Activated CD8-positive, alpha-beta memory T cell treated with anti-CD3 and anti-CD28 coated beads for 1 hour (primary cell): ENCODE results near the gene ATP6V0A1.
"Not testable (repeated sequence)": the region's sequence is repeated elsewhere in the genome, so short reads cannot be mapped to it uniquely, and the experiment has no call there.

ENCODE experiments used
- DNase-seq, 2 donors: peaks; one replicate each; pipeline ENCODE4 v3.0.0-alpha.2; 2020; ENCODE audit warnings: low read depth in 1 of 2; ENCODE audit errors: extremely low read depth in 1 of 2

Gene ATP6V0A1

DNA sequence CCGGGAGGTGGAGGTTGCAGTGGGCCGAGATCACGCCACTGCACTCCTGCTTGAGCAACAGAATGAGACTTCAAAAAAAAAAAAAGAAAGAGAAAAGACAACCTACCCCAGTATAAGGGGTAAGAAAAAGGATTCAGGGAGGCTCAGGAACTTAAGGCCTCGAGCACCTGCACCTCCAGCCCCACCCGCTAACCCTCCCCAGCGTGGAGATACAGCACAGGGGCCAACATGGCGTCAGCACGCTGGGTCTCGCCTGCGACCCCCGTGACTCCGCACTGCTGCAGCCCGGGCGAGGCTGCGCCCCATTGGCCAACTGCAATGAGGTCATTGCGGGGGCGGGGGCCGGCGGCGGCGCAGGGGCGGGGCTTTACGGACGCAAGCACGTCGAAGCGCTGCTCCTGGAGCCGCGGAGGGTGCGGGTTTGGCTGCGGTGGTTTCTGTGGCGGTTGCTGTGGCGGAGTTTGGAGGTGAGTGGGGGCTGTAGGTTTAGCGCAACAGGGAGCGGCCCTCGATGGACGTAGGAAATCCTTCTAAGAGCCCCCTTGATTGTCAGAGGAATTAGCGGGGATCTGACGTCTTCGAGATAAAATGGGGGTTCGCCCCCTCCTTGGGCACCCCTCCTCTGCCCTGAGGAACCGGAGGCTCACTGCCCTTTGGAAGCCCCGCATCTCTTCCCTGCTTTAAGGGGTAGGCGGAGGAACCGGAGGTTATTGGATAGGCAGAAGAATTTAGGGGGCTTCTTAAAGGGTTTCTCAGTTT lies at the start of gene ATP6V0A1:
Gene ATP6V0A1, plus strand, starts transcription at position 382 of the 759 bp plus-strand sequence. CDS start 2,017 bp downstream, outside the sequence.
- DNase-seq, result peak; percentile 50 to 79

DNA sequence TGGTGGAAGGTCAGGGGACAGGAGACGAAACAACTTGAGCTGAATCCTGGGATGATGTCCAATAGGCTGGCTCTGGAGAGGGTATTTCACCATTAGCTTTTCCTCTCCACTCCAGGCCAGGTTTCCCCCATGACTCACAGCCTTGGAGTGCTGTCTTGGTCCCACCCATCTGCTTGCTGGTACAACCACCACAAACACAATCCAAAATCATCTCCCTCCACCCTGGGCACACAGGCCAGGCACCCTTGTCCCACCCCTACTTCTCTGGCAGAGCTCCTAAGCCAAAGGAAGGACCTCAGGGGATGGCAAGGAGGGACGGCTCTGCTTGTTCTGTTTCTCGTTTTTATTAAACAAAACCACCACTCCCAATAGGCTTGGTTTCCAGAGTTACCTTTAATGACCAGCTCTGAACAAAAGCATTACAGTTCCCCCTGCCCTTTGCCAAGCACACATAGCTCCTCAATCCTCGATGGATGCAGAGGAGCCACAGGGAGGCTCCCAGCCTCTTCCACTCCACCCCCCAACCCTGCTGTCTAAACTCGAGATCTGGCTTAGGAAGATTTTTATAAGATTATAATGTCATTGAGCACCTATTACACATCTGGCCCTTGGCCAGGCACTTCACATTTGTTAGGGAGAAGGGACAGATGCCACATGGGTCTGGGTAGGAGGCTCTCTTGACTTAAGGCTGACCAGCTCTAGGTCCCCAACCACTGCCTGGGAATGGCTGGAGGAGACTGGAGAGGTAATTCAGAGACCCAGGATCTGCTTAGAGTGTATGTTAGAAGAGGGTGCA lies 49.0 kb upstream of the ATP6V0A1 start:
- DNase-seq, result no peak

DNA sequence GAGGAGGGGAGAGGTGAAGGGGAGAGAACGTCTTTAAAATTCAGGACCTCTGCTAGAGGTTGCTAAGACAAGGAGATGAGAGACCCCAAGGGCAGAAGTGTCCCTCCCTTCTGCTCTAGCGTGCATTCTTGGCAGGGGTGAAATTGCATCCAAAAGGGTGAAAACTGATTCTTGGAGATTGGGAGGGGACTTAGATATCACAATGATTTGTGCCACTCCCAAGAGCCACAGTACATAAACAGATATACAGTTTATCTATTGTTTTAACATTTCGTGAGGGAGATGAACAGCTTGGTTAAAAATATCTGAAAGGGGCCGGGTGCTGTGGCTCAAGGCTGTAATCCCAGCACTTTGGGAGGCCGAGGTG lies 48.4 kb upstream of the ATP6V0A1 start:
- DNase-seq, result no peak

DNA sequence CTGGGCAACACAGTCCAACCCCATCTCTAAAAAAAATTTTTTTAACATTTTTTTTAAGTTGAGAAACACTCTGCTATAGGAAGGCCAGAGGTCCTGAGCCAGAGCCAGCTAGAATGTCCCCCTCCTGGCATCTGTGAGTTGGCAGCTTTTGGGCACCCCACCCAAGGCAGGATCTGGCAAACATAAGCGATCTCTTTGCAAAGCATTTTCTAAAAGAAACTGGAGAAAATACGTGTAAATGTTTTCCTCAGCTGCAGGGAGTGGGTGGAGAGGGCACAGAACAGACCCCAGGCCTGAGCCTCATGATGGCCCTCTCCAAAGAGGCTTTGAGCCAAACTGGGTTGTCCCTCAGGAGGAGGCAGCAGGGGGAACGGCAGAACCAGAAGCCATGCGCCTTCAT lies 47.3 kb upstream of the ATP6V0A1 start:
- no peak for DNase-seq

DNA sequence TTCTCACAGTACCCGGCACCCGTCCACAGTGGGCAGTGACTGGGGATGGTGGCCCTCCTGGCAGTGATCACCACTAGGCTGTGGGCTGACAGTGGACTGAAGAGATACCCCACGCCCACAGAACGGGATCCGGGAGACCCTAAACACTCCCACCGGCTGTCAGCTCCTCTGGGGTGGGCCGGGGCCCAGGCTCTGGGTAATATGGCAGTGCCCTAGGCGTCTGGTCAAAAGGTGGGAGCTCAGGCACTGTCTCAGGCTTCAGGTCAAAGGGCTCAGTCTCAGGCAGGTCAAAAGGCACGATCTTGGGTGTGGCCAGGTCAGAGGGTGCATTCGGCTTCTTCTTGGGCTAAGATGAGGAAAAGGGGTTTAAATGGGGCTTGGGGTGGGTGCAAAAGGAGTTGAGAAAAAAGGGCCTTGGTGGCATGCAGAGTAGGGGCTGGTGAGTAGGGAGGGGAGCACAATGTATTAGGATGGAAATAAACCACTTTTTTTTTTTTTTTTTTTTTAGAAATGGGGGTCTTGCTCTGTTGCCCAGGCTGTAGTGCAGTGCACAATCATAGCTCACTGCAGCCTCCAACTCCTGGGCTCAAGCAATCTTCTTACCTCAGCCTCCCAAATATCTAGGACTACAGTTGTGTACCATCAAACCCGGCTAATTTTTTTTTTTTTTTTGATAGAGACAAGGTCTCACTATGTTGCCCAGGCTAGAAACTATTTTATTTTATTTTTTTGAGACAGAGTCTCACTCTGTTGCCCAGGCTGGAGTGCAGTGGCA lies 46.6 kb upstream of the ATP6V0A1 start:
- no peak for DNase-seq

DNA sequence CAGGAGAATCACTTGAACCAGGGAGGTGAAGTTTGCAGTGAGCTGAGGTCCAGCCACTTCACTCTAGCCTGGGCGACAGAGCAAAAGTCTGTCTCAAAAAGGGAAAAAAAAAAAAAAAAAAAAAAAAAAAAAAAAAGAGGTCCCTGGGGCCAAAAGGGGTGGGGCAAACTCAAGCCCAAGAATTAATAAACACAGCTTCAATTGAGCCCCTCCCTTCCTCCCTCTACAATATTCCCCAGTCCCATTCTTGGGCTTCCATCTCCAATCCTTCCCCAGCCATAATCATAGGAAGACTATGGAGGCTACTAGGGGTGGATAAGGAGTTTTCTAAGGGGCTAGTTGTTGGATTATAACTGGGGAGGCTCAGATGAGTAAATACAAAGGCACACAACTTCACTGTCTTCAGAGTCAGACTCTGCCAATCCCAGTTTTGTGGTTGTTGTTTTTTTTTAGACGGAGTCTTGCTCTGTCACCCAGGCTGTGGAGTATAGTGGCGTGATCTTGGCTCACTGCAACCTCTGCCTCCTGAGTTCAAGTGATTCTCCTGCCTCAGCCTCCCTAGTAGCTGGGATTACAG lies 45.1 kb upstream of the ATP6V0A1 start:
- no peak for DNase-seq

DNA sequence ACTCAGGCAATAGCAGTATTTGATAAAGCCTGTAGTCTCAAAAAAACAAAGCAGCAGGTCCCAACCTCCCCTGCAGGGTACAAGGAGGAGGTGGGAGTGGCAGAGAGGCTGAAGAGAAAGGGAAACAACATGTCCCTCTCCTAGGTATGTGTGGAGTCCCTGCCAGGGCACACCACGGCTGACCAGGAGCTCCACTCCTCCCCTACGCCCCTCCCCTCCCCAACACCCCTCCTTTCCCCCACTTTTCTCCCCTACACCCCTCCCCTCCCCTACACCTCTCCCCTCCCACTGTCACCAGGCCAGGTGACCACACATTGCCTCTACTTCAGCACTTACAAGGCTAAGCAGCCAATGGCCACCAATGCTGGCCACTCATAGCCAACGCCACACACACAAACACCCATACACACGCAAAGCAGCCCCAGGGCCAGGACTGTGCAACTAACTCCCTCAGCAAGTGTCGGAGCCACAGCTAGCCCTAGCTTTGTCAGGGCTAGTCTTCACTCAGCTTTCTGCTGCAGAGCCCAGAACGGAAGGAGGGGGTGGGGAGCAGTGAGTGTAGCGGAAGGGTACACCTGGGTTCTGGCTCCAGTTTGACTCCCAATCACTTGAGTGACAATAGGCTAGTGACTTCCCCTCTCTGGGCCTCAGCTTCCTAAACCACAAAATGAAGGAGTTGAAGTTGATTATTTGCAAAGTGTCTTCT lies 43.8 kb upstream of the ATP6V0A1 start:
- no peak for DNase-seq

DNA sequence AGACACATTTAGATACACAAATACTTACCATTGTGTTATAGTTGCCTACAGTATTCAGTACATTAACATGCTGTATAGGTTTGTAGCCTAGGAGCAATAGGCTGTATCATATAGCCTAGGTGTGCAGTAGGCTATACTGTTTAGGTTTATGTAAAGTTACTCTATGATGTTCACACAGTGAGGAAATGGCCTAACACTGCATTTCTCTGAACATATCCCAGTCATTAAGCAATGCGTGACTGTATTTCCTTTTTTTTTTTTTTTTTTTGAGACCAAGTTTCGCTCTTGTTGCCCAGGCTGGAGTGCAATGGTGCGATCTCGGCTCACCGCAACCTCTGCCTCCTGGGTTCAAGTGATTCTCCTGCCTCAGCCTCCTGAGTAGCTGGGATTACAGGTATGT lies 40.7 kb upstream of the ATP6V0A1 start:
- not testable (repeated sequence) for DNase-seq

DNA sequence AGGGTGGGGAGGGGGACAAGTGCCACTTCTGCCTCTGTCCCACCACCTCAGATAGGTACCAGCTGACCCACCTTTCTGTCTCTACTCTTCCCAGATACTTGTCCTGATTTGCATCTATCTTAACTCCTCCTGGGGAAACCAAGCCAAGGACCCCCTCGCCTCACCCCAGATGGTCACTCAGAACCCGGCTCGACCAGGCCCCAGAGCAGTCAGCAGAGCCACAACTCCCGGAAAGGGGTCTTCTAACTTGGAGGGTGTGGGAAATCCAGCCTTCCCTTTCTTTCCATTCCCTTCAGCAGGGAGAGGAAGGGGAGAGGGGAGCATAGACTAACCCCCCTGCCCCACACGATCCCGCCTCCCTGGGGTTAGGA lies 37.6 kb upstream of the ATP6V0A1 start:
- DNase-seq, result no peak

DNA sequence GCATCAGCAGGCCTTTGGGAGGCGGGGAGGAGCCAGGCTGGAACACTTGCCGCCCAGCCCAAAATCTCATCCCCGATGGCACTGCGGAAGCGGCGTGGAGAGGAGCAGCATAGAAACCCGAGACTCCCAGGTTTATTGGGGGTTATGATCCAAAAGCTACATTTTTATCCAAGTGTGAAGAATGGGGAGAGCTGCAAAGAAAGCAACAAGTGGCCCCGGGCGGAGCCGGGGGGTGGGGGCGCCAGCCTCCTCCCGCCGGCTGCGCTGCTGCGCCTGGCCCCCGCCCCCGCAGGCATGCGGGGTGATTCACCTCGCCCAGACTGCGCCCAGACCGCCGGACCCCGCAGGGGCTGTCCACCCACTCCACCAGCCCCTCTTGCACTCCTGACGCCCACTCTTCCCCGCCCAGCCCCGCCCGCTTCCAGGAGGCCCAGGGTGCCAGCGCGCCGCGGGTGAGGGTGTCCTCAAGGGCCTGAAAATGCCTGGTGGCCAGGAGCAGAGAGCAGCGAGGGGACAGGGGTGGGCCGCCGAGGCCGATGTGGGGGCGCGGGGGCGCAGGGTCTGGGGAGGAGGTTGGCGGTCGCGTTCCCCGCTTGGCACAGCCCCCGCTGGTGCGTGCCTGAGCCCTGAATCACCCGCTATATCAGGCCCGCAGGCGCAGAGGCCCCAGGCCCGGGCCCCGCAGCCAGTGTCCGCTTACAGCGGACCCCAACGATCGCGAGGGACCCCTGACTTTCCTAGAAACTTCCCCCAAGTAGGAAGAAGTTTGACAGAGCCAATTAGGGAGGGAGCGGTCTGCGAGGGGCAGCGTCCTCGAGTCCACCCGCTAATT lies 37.0 kb upstream of the ATP6V0A1 start:
- DNase-seq, result no peak

DNA sequence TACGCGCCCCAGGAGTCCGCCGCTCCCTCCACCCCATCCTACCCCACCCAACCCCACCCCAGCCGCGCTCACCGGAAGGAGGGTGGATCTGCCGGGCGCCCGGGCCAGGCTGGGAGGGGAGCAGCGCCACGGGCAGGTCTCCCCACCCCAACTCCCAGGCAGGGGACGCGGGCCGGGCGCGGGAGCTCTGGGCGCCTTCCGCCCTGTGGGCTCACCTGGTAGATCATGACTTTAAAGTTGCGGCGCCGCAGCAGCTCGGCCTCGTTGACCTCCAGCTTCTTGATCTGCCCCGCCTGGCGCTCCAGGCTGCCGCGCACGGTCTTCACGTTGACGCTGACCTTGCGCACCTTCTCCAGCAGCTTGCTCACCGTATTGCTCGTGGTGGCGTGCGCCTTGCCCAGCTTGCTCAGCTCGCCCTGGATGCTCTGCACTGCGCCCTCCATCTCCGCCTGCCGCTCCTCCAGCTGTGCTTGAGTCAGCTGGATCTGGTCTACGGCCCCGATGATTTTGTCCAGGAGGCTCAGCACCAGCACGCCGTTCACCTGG lies 36.2 kb upstream of the ATP6V0A1 start:
- no peak for DNase-seq

DNA sequence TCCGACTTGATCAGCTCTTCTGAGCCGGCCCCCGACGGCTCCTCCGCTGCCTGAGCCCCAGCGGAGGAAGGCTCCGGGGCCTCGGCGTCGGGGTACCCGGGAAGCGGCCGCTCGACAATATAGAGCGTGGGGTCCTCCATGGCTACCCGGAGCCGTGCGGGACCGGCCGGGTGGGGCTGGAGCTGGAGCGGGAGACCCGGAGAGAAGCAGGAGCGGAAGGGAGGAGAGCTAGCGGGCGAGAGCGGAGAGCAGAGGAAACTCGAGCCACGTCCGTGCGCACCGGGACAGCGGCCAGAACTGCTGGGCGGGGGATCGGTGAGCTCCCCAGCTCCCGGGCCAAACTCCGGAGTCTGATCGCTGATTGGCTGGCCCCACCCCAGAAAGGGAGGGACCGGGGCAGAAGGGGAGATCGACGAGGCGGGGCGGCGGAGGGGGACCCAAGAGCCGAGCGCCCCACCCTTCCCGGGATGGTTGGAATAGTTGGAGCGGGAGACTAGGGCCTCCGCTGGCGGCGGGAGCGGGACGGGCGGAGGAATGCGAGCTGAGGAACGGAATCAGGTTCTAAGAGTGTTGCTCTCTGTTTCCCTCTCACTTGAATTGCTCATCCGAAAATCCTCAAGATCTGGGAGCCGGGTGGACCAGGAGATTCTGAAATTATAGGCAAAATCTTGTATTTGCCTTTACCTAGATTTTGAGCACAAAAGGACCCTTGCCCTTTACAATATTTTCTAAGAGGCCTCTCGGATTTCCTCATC lies 35.5 kb upstream of the ATP6V0A1 start, which contains the start of gene CAVIN1:
Gene CAVIN1, minus strand, starts transcription at position 299 of the 755 bp plus-strand sequence. Its CDS starts 159 bp downstream, at position 140.
- DNase-seq, result no peak

DNA sequence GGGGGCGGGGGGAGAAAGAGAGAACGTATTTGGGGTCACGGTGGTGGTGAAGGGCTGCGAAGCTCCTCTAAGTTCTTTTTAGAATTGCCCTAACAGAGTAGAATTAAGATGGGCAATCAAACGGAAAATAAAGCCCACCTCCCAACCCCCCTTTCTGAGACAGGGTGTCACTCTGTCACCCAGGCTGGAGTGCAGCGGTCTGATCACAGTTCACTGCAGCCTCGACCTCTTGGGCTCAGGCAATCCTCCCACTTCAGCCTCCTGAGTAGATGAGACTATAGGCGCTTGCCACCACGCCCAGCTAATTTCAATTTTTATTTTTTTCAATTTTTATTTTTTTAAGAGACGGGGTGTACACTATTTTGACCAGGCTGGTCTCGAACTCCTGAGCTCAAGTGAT lies 34.9 kb upstream of the ATP6V0A1 start:
- no peak for DNase-seq

DNA sequence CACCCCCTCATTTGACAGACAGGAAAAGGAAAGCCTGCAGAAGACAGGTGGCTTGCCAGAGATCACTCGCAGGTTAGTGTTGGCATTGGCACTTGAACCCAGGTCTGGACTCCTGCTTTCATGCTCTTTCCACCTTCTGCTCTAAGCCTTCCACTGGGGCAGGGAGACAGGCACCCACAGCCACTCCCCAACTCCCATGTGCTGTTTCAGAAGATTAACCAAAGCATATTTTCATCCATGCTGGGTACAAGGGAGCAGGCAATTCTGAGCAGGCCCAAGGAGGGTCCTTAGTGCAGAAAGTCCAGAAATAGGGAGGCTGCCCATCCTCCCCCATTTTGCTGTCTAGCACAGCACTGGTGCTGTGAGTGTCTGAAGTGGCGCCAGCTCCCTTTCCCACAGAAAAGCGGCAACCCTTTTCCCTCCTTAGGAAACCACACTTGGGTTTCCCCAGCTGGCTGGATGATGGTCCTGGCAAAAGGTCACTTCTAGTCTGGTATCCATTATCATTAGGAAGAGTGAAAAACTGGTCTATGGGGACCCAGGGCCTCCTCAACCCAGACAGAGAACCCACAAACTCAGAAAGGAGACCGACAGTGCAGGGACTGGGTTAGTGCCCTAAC lies 33.6 kb upstream of the ATP6V0A1 start:
- DNase-seq, result no peak

DNA sequence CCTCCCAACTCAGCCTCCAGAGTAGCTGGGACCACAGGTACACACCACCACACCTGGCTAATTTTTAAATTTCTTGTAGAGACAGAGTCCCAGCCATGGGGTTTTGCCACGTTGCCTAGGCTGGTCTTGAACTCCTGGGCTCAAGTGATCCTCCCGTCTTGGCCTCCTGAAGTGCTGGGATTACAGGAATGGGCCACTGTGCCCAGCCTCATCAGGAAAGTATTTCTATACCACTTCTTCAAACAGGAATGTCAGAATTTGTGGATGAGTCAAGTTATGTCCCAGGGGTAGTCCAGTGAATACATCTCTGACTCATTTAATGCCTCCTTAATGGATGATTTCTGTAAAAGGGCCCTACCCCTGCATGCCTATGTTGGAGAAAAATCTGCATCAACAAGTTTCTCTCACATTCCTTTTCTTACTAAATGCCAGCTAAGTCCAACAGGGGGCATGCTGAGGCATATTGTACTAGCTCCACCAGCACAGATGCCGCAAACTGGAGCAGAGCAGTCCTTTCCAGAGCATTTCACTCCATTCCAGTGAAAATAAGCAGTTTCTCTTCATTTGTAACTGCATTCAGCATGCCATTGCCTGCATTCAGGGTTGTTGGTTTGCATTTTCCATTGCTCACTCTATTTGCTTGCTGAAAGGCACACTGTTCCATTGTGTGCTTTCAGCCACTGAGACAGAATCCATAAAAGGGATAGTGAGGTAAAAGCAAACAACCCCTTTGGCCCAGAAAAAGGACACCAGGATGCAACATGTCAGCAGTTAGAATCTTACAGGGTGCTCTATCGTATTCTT lies 30.3 kb upstream of the ATP6V0A1 start:
- DNase-seq, result no peak

DNA sequence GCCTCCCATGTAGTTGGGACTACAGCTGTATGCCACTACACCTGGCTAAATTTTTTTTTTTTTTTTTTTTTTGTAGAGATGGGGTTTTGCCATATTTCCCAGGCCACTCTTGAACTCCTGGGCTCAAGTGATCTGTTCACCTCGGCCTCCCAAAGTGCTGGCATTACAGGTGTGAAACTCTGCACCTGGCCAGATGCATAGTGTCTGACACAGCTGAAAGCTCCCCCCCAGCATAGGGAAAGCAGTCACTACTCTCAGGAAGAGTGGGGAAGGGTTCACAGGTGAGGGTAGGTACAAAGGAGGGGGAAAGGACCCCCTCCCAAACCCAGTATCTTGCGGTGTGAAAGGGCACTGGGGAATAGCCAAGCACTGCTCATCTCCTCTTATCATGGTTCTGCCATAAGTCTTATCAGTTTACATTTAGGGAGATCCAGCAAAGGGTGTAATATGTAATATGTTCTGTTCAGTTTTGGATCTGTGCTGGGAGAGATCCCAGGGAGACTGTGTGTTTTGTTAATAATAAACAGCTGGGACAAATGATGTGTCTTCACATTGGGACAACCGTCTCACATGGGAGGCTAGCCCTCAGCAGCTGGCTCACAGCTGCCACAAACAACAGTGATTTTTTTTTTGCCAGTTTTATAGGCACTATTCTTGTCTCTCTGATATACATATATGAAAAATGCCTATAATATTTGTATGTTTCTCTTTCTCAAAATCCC lies 28.8 kb upstream of the ATP6V0A1 start:
- DNase-seq, result no peak

DNA sequence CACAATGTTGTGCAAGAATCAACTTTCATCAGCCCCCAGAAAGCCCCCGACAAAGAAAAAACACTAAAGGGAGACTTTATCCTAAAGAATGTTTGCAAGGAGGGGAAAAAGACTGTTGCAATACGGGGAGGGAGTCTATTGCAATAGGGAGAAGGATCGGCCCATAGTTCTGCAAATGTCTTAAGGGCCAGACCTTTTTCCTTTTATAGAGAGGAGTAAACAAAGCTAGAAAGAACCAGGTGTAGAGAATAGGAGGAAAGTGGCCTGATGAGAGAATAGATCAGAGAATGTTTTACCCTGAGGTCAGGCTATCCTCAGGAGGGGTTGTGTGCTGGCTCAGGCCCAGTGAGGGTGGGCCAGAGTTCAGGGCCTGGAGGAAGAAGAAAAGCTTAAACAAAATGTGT lies 26.9 kb upstream of the ATP6V0A1 start:
- DNase-seq, result no peak
